WTC11 (cell line): ENCODE results near the gene IAH1. TPM values are rescaled to one million over a fixed set of nuclear protein-coding genes. Genes with fewer than 3 reads are reported as not detected.

Experiments
- ATAC-seq: fragments of 200-7000 bp; cut with Tn5 transposase; 2 replicates; pipeline ENCODE4 v1.10.0; 2021; ENCODE audit warnings: mild to moderate bottlenecking, moderate library complexity
- CTCF ChIA-PET: fragments of 300-600 bp; sonication (Branson Sonifier 250); formaldehyde crosslinking; loops from one replicate; lab custom pipeline; 2021; ENCODE audit warnings: antibody characterized with exemption; lab: Charles Lee
- POLR2A ChIA-PET: fragments of 350-600 bp; sonication (Branson Sonifier 250); formaldehyde crosslinking; loops from one replicate; lab custom pipeline; 2021; ENCODE audit warnings: antibody characterized with exemption; lab: Charles Lee
- DNase-seq: peaks from one replicate; pipeline ENCODE4 v3.0.0; 2021; ENCODE audit warnings: low spot score
- H3K27ac Mint-ChIP-seq: 2 replicates; pipeline ENCODE4 v1.8.0; 2021; ENCODE audit warnings: mixed read lengths
- H3K27me3 Mint-ChIP-seq: 2 replicates; pipeline ENCODE4 v1.8.0; 2021; ENCODE audit warnings: low read depth, mild to moderate bottlenecking, moderate library complexity, mixed read lengths
- H3K36me3 Mint-ChIP-seq: 2 replicates; pipeline ENCODE4 v1.8.0; 2021; ENCODE audit warnings: mixed read lengths
- H3K4me1 Mint-ChIP-seq: 2 replicates; pipeline ENCODE4 v1.8.0; 2022; ENCODE audit warnings: mixed read lengths
- H3K4me3 Mint-ChIP-seq: 2 replicates; pipeline ENCODE4 v1.8.0; 2021; ENCODE audit warnings: mild to moderate bottlenecking, moderate library complexity, mixed read lengths
- H3K9me3 Mint-ChIP-seq: 2 replicates; pipeline ENCODE4 v1.8.0; 2021; ENCODE audit warnings: mixed read lengths
- CREB1 ChIP-seq: sonication (generic); formaldehyde crosslinking; IDR thresholded peaks from 2 replicates; pipeline ENCODE4 v1.8.0; 2023; ENCODE audit warnings: mild to moderate bottlenecking, missing genetic modification reagents
- ETV6 ChIP-seq: sonication (generic); formaldehyde crosslinking; IDR thresholded peaks from 2 replicates; pipeline ENCODE4 v1.8.1; 2022; ENCODE audit warnings: mild to moderate bottlenecking, missing genetic modification reagents
- IRF2 ChIP-seq: sonication (generic); formaldehyde crosslinking; IDR thresholded peaks from 2 replicates; pipeline ENCODE4 v1.8.0; 2022; ENCODE audit warnings: low read depth, missing genetic modification reagents, borderline replicate concordance
- KAT7 ChIP-seq: sonication (generic); formaldehyde crosslinking; IDR thresholded peaks from 2 replicates; pipeline ENCODE4 v1.8.1; 2023; ENCODE audit warnings: missing genetic modification reagents, mild to moderate bottlenecking, borderline replicate concordance
- NR1H2 ChIP-seq: sonication (generic); formaldehyde crosslinking; IDR thresholded peaks from 2 replicates; pipeline ENCODE4 v1.9.0; 2021; ENCODE audit warnings: mild to moderate bottlenecking, moderate library complexity, missing genetic modification reagents
- NR2C2 ChIP-seq: sonication (generic); formaldehyde crosslinking; IDR thresholded peaks from 2 replicates; pipeline ENCODE4 v1.8.0; 2022; ENCODE audit warnings: mild to moderate bottlenecking, missing genetic modification reagents
- OVOL2 ChIP-seq: fragments of 250-450 bp; sonication (Bioruptor Pico); IDR thresholded peaks from 2 replicates; pipeline ENCODE4 v1.9.0; 2021; ENCODE audit warnings: mild to moderate bottlenecking, borderline replicate concordance
- TCF7 ChIP-seq: sonication (generic); formaldehyde crosslinking; IDR thresholded peaks from 2 replicates; pipeline ENCODE4 v1.8.0; 2022; ENCODE audit warnings: mild to moderate bottlenecking, low read depth, missing genetic modification reagents, moderate library complexity
- ZNF138 ChIP-seq: sonication (generic); formaldehyde crosslinking; conservative IDR thresholded peaks from 2 replicates; pipeline ENCODE4 v1.8.1; 2022; ENCODE audit warnings: mild to moderate bottlenecking, moderate library complexity, missing genetic modification reagents
- ZNF219 ChIP-seq: sonication (generic); formaldehyde crosslinking; IDR thresholded peaks from 2 replicates; pipeline ENCODE4 v1.8.0; 2023; ENCODE audit warnings: missing genetic modification reagents, mild to moderate bottlenecking, borderline replicate concordance
- ZNF232 ChIP-seq: sonication (generic); formaldehyde crosslinking; IDR thresholded peaks from 2 replicates; pipeline ENCODE4 v1.8.0; 2022; ENCODE audit warnings: mild to moderate bottlenecking, missing genetic modification reagents
- ZNF263 ChIP-seq: sonication (generic); formaldehyde crosslinking; IDR thresholded peaks from 2 replicates; pipeline ENCODE4 v1.8.1; 2022; ENCODE audit warnings: low read depth, mild to moderate bottlenecking, moderate library complexity, missing genetic modification reagents
- total RNA-seq: library from RNA; stranded (reverse); gene quantifications from 3 replicates; pipeline ENCODE4 v1.2.3, GENCODE V29; 2021
- TF ChIP-seq, protein P1 (sequence below): fragments of 250-450 bp; sonication (Bioruptor Pico); IDR thresholded peaks from 2 replicates; pipeline ENCODE4 v1.8.0; 2021; ENCODE audit warnings: mild to moderate bottlenecking
- TF ChIP-seq, protein P2 (sequence below): sonication (generic); formaldehyde crosslinking; IDR thresholded peaks from 2 replicates; pipeline ENCODE4 v1.8.1; 2023; ENCODE audit warnings: mild to moderate bottlenecking, missing genetic modification reagents, moderate library complexity
- TF ChIP-seq, protein P3 (sequence below): fragments of 200-600 bp; IDR thresholded peaks from 2 replicates; pipeline ENCODE4 v1.8.0; 2022; ENCODE audit warnings: antibody characterized with exemption
- TF ChIP-seq, protein P4 (sequence below): sonication (generic); formaldehyde crosslinking; IDR thresholded peaks from 2 replicates; pipeline ENCODE4 v1.8.1; 2022; ENCODE audit warnings: low read depth, mild to moderate bottlenecking, moderate library complexity, missing genetic modification reagents, borderline replicate concordance
- TF ChIP-seq, protein P5 (sequence below): sonication (generic); formaldehyde crosslinking; IDR thresholded peaks from 2 replicates; pipeline ENCODE4 v1.8.0; 2022; ENCODE audit warnings: mild to moderate bottlenecking, missing genetic modification reagents
- TF ChIP-seq, protein P6 (sequence below): sonication (generic); formaldehyde crosslinking; IDR thresholded peaks from 2 replicates; pipeline ENCODE4 v1.8.0; 2023; ENCODE audit warnings: missing genetic modification reagents, mild to moderate bottlenecking, borderline replicate concordance
- TF ChIP-seq, protein P7 (sequence below): sonication (generic); formaldehyde crosslinking; IDR thresholded peaks from 2 replicates; pipeline ENCODE4 v1.8.1; 2023; ENCODE audit warnings: mild to moderate bottlenecking, missing genetic modification reagents, moderate library complexity

IAH1 gene
- total RNA-seq, 1 experiment from 2014 or later, result 14.4 TPM

DNA sequence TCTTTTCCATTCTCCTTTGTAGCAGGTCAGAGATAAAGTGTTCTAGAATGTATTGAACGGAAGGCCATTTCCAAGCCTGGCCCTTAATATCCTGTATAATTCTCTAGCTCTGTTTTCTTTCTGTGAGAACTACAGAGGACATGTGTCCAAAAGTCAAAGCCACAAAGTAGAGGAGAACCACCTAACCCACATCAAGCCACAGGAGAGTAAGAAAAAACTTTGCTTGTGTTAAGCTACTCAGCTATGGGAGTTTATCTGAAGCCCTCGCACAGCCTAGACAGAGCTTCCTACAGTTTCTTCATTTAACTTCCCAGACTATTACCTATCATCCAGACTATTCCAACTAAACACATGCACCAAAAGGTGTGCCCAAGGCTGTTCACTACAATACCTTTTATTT is 59.3 kb downstream of the IAH1 start:
- H3K4me1 Mint-ChIP-seq, result 0 out of 2 replicates have a peak, but pooled peaks cover 5% of the 10 kb centered on the region

DNA sequence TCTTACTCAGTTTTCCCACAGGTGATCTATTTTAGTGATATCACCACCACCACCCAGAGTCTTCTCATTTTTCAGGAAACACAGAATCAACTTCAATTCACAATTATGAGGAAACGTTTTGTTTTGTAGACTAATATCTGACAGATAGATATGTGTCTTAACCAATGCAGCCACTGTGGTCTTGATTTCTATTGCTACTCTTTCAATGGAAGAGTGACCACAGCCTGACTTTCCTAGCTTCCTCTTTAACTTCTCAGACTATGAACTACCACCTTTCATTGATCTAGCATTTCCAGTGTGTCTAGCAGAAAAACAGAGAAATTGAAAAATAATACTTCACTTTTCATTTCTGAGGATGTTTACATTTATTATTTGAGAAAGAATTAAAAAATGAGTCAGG is 60.8 kb downstream of the IAH1 start:
- ATAC-seq (no peak), DNase-seq (no peak)
- H3K36me3 Mint-ChIP-seq, result 0 out of 2 replicates have a peak, but pooled peaks cover 2% of the 10 kb centered on the region
- H3K9me3 Mint-ChIP-seq, result no peaks in the 10 kb centered on the region
- H3K27me3 Mint-ChIP-seq, result no peaks in the 10 kb centered on the region
- H3K4me3 Mint-ChIP-seq, result no peak overlapping the region
- CTCF ChIA-PET, result interaction anchor here (0.6 kb wide), 1 partner anchor 31 kb away, joined by 5 read pairs; no protein-coding TSS in a partner anchor
- POLR2A ChIA-PET, result no interaction called here
- TF ChIP-seq, protein P1, sequence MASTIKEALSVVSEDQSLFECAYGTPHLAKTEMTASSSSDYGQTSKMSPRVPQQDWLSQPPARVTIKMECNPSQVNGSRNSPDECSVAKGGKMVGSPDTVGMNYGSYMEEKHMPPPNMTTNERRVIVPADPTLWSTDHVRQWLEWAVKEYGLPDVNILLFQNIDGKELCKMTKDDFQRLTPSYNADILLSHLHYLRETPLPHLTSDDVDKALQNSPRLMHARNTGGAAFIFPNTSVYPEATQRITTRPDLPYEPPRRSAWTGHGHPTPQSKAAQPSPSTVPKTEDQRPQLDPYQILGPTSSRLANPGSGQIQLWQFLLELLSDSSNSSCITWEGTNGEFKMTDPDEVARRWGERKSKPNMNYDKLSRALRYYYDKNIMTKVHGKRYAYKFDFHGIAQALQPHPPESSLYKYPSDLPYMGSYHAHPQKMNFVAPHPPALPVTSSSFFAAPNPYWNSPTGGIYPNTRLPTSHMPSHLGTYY, result no peak
- TF ChIP-seq NR1H2 (no peak), TCF7 (CRISPR knock-in tag) (no peak), IRF2 (no peak), ZNF232 (CRISPR knock-in tag) (no peak), ZNF219 (no peak), CREB1 (CRISPR knock-in tag) (no peak), NR2C2 (CRISPR knock-in tag) (no peak), ZNF263 (CRISPR knock-in tag) (no peak), OVOL2 (CRISPR knock-in tag) (no peak), ETV6 (CRISPR knock-in tag) (no peak), ZNF138 (CRISPR knock-in tag) (no peak)
- TF ChIP-seq, protein P2, sequence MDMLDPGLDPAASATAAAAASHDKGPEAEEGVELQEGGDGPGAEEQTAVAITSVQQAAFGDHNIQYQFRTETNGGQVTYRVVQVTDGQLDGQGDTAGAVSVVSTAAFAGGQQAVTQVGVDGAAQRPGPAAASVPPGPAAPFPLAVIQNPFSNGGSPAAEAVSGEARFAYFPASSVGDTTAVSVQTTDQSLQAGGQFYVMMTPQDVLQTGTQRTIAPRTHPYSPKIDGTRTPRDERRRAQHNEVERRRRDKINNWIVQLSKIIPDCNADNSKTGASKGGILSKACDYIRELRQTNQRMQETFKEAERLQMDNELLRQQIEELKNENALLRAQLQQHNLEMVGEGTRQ (CRISPR knock-in tag), result no peak
- TF ChIP-seq, protein P3, sequence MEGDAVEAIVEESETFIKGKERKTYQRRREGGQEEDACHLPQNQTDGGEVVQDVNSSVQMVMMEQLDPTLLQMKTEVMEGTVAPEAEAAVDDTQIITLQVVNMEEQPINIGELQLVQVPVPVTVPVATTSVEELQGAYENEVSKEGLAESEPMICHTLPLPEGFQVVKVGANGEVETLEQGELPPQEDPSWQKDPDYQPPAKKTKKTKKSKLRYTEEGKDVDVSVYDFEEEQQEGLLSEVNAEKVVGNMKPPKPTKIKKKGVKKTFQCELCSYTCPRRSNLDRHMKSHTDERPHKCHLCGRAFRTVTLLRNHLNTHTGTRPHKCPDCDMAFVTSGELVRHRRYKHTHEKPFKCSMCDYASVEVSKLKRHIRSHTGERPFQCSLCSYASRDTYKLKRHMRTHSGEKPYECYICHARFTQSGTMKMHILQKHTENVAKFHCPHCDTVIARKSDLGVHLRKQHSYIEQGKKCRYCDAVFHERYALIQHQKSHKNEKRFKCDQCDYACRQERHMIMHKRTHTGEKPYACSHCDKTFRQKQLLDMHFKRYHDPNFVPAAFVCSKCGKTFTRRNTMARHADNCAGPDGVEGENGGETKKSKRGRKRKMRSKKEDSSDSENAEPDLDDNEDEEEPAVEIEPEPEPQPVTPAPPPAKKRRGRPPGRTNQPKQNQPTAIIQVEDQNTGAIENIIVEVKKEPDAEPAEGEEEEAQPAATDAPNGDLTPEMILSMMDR, result no peak
- TF ChIP-seq, protein P4, sequence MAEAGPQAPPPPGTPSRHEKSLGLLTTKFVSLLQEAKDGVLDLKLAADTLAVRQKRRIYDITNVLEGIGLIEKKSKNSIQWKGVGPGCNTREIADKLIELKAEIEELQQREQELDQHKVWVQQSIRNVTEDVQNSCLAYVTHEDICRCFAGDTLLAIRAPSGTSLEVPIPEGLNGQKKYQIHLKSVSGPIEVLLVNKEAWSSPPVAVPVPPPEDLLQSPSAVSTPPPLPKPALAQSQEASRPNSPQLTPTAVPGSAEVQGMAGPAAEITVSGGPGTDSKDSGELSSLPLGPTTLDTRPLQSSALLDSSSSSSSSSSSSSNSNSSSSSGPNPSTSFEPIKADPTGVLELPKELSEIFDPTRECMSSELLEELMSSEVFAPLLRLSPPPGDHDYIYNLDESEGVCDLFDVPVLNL (CRISPR knock-in tag), result no peak
- TF ChIP-seq, protein P5, sequence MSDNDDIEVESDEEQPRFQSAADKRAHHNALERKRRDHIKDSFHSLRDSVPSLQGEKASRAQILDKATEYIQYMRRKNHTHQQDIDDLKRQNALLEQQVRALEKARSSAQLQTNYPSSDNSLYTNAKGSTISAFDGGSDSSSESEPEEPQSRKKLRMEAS (CRISPR knock-in tag), result no peak
- TF ChIP-seq, protein P6, sequence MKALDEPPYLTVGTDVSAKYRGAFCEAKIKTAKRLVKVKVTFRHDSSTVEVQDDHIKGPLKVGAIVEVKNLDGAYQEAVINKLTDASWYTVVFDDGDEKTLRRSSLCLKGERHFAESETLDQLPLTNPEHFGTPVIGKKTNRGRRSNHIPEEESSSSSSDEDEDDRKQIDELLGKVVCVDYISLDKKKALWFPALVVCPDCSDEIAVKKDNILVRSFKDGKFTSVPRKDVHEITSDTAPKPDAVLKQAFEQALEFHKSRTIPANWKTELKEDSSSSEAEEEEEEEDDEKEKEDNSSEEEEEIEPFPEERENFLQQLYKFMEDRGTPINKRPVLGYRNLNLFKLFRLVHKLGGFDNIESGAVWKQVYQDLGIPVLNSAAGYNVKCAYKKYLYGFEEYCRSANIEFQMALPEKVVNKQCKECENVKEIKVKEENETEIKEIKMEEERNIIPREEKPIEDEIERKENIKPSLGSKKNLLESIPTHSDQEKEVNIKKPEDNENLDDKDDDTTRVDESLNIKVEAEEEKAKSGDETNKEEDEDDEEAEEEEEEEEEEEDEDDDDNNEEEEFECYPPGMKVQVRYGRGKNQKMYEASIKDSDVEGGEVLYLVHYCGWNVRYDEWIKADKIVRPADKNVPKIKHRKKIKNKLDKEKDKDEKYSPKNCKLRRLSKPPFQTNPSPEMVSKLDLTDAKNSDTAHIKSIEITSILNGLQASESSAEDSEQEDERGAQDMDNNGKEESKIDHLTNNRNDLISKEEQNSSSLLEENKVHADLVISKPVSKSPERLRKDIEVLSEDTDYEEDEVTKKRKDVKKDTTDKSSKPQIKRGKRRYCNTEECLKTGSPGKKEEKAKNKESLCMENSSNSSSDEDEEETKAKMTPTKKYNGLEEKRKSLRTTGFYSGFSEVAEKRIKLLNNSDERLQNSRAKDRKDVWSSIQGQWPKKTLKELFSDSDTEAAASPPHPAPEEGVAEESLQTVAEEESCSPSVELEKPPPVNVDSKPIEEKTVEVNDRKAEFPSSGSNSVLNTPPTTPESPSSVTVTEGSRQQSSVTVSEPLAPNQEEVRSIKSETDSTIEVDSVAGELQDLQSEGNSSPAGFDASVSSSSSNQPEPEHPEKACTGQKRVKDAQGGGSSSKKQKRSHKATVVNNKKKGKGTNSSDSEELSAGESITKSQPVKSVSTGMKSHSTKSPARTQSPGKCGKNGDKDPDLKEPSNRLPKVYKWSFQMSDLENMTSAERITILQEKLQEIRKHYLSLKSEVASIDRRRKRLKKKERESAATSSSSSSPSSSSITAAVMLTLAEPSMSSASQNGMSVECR (CRISPR knock-in tag), result no peak
- TF ChIP-seq, protein P7, sequence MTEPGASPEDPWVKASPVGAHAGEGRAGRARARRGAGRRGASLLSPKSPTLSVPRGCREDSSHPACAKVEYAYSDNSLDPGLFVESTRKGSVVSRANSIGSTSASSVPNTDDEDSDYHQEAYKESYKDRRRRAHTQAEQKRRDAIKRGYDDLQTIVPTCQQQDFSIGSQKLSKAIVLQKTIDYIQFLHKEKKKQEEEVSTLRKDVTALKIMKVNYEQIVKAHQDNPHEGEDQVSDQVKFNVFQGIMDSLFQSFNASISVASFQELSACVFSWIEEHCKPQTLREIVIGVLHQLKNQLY (CRISPR knock-in tag), result no peak
- H3K27ac Mint-ChIP-seq, result no peak overlapping the region
- 0 out of 2 replicates have a peak, but pooled peaks cover 5% of the 10 kb centered on the region for H3K4me1 Mint-ChIP-seq

More for the DNA sequence above, 59.3 kb downstream of the IAH1 start:
- DNase-seq, result no peak
- no peak overlapping the region for H3K4me3 Mint-ChIP-seq
- H3K36me3 Mint-ChIP-seq, result peaks cover 10% of the 10 kb centered on the region
- no peak for ATAC-seq
- TF ChIP-seq KAT7 (CRISPR knock-in tag), result no peak
- no peaks in the 10 kb centered on the region for H3K27me3 Mint-ChIP-seq
- ChIA-PET CTCF (no interaction called here), POLR2A (interaction anchor here (0.6 kb wide), 1 partner anchor 427 kb away, joined by 3 read pairs; no protein-coding TSS in a partner anchor)
- H3K27ac Mint-ChIP-seq, result no peak overlapping the region
- H3K9me3 Mint-ChIP-seq, result peaks cover 3% of the 10 kb centered on the region; the same call in 1 of the 2 replicates
